T-helper 2 cell (primary cell): ENCODE measurements around the gene KIF6.
"Not testable (repeated sequence)": the region's sequence is repeated elsewhere in the genome, so short reads cannot be mapped to it uniquely, and the experiment has no call there.

Source experiments
- DNase-seq, 5 experiments: peaks; one replicate each; pipeline versions ENCODE4 v3.0.0 to v3.0.0-alpha.2; 2012 to 2022

KIF6 gene

GRCh38 chr6:39494998-39495397 is 230.2 kb downstream of the KIF6 start:
- DNase-seq: no peak

- DNase-seq: no peak
Observed at GRCh38 chr6:39493777-39494176, 231.4 kb downstream of the KIF6 start.

- no peak for DNase-seq
Observed at GRCh38 chr6:39493174-39493573, 232.0 kb downstream of the KIF6 start.

- DNase-seq: no peak
Observed at GRCh38 chr6:39490108-39490507, 235.1 kb downstream of the KIF6 start.

- DNase-seq: no peak
Observed at GRCh38 chr6:39488255-39488879, 236.8 kb downstream of the KIF6 start.

- no peak for DNase-seq
Observed at GRCh38 chr6:39484276-39484675, 240.9 kb downstream of the KIF6 start.

- DNase-seq: not testable (repeated sequence)
Observed at GRCh38 chr6:39479819-39480218, 245.4 kb downstream of the KIF6 start.

GRCh38 chr6:39476670-39477069 is 248.5 kb downstream of the KIF6 start:
- no peak for DNase-seq

- DNase-seq: no peak
Observed at GRCh38 chr6:39476151-39476550, 249.1 kb downstream of the KIF6 start.

GRCh38 chr6:39471954-39472659 is 253.1 kb downstream of the KIF6 start:
- peak in 1 of 5 experiments; percentile 83 for DNase-seq

- DNase-seq: no peak
Observed at GRCh38 chr6:39470506-39470905, 254.7 kb downstream of the KIF6 start.

- no peak for DNase-seq
Observed at GRCh38 chr6:39468385-39468784, 256.8 kb downstream of the KIF6 start.

GRCh38 chr6:39466631-39467030 is 258.6 kb downstream of the KIF6 start:
- DNase-seq: no peak

GRCh38 chr6:39465539-39465938 is 259.7 kb downstream of the KIF6 start:
- DNase-seq: no peak

GRCh38 chr6:39464067-39464466 is 261.1 kb downstream of the KIF6 start:
- DNase-seq: no peak

GRCh38 chr6:39453956-39454524 is 271.2 kb downstream of the KIF6 start:
- no peak for DNase-seq

GRCh38 chr6:39453241-39453640 is 272.0 kb downstream of the KIF6 start:
- DNase-seq: no peak

- no peak for DNase-seq
Observed at GRCh38 chr6:39452306-39453145, 272.7 kb downstream of the KIF6 start.

- peak in 1 of 5 experiments; percentile 43 for DNase-seq
Observed at GRCh38 chr6:39451831-39452230, 273.4 kb downstream of the KIF6 start.

GRCh38 chr6:39449022-39449421 is 276.2 kb downstream of the KIF6 start:
- DNase-seq: no peak

- DNase-seq: no peak
Observed at GRCh38 chr6:39446909-39447308, 278.3 kb downstream of the KIF6 start.

- DNase-seq: no peak
Observed at GRCh38 chr6:39445667-39446066, 279.5 kb downstream of the KIF6 start.

GRCh38 chr6:39444479-39445019 is 280.7 kb downstream of the KIF6 start:
- DNase-seq: no peak
